Stimulated activated CD4-positive, alpha-beta T cell treated with anti-CD3 and anti-CD28 coated beads, Interleukin-2, amount 100 ng/mL, for 48 hours (primary cell): ENCODE measurements around the gene PDZD2.

Source experiments
- DNase-seq, 2 donors: peaks; one replicate each; pipeline ENCODE4 v3.0.0-alpha.2; 2020

Gene PDZD2

GRCh38 chr5:31889001-31889561, 250.2 kb downstream of the PDZD2 start:
- DNase-seq = no peak

DNA sequence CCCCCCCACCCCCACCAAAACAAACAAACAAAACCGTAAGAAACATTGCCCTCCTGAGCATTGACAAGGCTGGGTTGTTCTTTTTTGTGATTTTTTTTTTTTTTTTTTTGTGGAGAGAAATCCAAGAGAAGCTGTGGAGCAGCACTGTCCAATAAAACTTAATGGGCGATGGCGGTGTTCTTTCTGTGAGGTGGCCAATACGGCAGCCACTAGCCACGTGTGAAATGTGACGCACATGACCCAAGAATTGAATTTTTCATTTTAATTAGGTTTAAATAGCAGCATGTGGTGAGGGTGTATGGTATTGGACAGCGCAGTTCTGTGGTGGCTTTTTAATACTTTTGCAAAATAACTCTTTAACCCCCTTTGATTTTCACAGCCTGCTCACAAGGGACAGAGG, 251.1 kb downstream of the PDZD2 start:
- no peak for DNase-seq

DNA sequence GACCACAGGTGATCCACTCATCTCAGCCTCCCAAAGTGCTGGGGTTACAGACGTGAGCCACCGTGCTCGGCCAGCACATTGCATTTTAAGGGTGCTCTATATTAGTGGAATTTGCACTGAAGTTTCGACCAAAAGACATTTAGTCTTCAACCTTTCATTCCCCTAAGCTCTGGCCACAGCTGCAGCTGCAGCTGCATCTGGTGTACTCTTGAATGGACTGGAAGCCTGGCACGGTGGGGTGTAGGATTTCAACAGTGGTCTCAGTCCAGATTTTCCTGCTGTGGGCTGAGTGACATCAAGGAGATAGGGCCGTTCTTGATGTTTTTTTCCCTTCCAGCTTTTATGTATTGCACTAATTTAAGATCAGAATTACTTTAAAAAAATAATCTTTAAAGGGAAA, 255.2 kb downstream of the PDZD2 start:
- no peak for DNase-seq

- no peak for DNase-seq
These were observed 256.4 kb downstream of the PDZD2 start for GRCh38 chr5:31895199-31895820.

DNA sequence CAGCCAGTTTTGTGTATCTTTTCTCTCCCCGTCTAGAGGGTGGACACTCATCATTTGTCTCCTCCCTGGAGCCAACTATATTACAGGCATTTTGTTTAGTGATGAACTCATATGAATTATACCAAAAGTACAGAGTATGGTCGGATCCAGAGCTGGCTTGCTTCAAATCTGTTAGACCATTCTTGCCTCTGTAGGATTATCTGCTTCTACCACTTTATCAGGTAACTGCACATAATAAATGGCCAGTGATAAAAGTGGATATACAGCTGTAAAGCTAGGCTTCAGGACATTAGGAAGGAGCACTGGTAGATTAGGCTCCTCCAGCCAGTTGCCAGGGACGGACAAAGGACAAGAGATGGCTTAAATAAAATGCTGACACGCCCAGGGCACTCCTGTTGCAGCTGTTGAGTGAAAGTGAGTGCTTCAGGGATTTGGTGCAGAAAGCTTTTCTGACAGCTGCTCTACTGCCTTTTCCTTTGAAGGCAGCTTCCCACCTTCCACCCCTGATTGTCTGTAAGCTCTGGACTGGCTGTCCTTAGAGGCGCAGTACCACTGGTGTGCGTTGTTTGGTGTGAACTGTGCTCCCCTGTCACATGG, 259.2 kb downstream of the PDZD2 start:
- DNase-seq = no peak

- DNase-seq = no peak
These were observed 261.4 kb downstream of the PDZD2 start for GRCh38 chr5:31900296-31900865.

GRCh38 chr5:31901807-31902530, 263.0 kb downstream of the PDZD2 start:
- no peak for DNase-seq

DNA sequence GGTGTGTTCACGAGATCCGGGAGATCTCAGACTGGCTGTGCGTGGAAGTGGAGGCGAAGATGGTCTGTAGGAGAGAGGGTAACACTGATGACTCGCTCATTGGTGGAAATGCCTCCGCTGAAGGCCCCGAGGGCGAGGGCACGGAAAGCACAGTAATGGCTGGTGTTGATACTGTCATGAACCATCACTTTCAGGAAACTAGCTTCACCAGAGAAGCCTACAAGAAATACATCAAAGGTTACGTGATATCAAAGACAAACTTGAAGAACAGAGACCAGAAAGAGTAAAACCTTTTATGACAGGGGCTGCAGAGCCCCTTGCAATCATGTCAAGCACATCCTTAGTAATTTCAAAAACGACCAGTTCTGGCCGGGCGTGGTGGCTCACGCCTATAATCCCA, 269.5 kb downstream of the PDZD2 start:
- no peak for DNase-seq

GRCh38 chr5:31909073-31909472, 270.1 kb downstream of the PDZD2 start:
- DNase-seq = no peak

GRCh38 chr5:31911291-31912265, 272.6 kb downstream of the PDZD2 start:
- DNase-seq = no peak

DNA sequence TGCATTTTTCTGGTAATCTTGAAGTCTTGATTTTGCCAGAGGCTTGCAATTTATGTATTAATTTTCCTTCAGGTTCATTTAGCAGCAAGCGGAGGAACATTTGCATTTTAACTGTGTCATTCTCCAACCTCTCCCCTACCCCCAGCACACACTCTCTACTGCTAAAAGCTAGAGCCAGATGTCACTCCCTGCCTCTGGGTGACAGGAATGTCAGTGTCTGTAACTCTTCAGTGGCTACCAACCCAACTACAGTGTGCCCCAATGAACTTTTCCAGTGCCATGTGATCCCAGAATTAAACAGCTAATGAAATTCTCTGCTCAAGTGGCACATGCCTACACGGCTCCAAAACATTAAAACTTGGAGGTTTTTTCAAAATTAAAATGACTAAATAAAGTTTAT, 274.9 kb downstream of the PDZD2 start:
- no peak for DNase-seq

GRCh38 chr5:31916327-31916726, 277.4 kb downstream of the PDZD2 start:
- DNase-seq = no peak

DNA sequence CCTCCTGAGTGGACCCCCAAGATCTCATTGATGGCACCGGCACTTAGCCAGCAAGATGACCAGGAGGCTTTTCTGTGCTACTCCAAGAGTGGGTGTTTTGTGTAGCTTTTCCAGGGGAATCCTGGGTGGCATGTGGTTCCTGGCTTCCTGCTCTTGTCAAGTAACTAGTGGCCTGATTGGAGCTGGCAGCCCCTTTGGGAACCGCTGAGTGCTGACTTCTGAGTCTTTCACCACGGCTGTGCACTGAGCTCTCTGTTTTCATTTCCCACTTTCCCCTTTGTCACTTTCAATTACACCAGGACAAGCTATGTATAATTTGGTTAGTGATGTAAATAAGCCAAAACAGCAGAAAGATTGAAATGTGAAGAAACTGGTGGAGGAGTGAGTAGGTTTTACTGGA, 279.8 kb downstream of the PDZD2 start:
- DNase-seq = no peak

- DNase-seq = no peak
These were observed 282.9 kb downstream of the PDZD2 start for GRCh38 chr5:31921852-31922305.

GRCh38 chr5:31924005-31924404, 285.1 kb downstream of the PDZD2 start:
- DNase-seq = no peak

DNA sequence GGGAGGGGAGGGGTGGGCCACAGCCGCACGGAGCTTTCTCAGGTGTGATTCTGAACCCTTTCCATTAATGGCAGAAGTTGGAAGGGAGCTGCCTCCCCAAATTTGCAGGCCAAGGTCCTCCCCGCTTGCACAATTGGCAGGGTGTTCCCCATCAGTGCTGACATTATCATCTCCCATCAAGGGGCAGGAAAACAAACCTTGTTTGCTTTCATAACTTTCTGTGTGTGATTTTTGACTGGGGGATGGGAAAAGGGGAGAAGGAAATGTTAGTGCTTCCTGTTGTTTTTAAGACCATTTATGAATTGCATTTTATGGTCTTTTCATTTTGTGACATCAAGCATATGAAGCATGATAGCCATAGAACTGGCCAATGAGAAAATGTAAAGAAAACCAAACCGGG, 292.9 kb downstream of the PDZD2 start:
- DNase-seq = no peak

DNA sequence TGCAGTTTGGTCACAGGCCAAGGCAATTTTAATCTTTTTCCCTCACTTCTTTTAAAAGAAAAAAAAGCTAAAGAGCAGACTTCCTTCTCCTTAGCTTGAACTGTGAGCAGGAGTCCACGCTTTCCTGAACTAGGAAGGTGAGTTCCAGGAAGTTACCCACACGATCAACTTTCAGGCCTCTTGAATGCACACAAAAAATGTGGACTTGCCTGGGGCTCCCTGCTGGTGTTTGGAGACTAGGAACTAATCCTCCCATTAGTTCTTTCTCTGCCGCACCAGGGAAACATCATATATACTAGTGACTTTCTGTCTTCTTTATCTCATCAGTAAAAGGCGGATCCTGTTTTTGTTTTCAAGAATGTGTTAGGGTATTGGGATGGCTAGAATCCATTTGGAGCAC, 295.2 kb downstream of the PDZD2 start:
- DNase-seq = no peak

GRCh38 chr5:31935496-31936369, 296.8 kb downstream of the PDZD2 start:
- DNase-seq = no peak

DNA sequence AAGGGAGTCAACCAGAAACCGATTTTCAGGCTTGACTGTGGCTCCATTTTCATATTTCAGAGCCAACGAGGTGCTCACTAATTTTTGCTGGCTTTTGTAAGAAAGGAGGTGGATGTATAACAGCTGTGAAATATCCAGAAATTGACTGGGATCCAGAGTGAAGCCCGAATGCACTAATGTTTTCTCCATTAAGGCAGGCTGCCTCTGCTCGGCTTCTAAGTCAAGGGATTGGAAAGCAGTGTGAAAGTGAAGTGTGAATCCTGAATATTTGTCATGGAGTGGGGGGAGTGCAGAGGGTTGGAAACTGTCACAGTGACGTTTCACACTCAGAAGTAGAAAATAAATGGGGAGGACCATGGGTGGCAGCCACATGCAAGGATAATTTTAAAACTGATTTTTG, 297.8 kb downstream of the PDZD2 start:
- DNase-seq = no peak

DNA sequence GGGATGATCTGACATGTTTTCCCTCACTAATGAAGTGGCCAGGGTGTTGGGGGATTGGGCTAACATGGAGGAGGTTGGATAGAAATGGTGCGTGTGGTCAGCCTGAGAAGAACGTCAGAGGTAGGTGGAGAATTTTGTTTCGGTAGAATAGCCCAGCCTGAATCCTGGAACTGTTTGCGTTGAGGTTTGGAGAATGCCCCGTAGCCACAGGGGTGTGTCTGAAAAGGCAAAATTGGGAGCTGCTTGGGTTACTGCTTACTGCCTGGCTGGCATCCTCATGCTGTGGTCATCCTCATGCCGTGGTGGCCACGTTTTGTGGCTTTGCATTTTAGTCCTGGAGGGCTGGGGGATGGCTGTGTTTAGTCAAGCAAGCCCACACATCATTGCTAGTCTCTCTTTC, 298.3 kb downstream of the PDZD2 start:
- no peak for DNase-seq

DNA sequence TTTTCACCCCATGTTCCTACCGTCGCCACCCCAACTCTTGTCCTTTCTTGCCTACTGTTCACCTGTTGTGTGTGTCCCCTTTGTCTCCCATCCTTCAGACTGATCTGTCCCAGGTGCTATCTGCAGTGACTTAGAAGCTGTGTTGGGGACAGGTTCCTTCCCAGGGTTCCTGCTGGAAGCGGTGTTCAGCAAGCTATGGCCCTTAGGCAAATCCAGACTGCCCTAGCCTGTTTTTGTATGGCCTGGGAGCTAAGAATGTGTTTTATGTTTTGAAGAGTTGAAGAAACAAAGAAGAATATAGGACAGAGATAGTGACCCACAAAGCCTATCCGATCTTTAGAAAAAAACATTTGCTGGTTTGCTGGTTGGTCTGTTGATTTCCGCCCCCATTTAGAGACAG, 298.8 kb downstream of the PDZD2 start:
- no peak for DNase-seq
